Putamen (tissue), 1 donor: ENCODE data around the gene CLCN1.

Experiments used
- DNase-seq: peaks from one replicate; pipeline ENCODE4 v3.0.0-alpha.2; 2016; ENCODE audit warnings: low spot score

CLCN1 gene

DNA sequence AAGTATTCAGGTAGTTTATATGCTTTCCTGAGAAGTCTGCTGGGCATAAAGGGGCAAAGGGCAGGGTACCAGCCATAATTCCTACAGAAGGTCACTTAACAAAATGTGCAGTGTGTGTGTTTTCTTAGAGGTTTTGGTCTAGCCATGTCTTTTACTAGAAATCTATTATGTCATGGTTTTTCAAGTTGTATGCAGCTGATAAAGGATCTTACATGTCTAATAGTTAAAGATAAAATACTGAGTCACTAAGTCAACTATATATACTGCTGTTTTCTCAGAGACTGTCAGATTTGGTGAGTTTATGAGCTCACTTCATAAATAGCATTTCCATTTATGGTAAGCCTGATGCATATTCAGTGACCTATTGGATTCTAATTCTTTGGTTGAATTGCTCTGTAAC is 20.0 kb upstream of the CLCN1 start:
- DNase-seq = no peak

DNA sequence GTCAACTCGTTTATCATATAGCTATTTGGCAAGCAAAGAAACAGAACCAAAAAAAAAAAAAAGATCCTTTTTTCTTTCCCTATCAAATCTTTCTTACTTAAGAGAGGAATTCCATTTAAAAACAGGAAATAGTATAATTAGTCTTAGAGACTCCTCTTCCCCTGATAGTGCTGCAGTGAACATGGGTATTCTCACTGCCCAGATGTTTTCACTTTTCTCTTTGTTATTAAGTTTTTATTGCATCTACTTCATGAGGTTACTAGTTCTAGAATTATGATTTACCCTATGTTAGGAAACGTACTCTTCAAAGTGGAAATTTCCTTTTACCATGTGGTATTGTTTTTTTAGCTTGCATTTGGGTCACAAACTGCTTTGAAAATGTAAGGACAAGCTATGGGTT is 19.2 kb upstream of the CLCN1 start:
- no peak for DNase-seq

DNA sequence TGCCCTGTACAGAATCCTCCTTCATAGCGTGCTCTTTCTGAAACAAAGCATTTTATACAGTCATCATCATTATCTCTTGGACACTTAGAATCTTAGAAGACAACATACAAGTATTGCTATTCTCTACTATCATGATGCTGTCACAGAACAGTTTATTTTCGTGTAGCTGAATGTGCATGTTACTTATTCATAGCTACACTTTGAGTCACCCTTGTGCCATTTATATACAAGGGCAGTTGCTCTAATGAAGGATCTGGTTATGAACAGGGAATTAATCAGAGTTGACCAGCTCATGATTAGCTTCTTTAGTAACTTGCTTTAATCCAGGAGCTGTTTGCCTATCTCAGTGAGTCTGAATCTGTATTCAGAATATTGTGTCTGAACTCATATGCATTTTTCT is 16.6 kb upstream of the CLCN1 start:
- no peak for DNase-seq

DNA sequence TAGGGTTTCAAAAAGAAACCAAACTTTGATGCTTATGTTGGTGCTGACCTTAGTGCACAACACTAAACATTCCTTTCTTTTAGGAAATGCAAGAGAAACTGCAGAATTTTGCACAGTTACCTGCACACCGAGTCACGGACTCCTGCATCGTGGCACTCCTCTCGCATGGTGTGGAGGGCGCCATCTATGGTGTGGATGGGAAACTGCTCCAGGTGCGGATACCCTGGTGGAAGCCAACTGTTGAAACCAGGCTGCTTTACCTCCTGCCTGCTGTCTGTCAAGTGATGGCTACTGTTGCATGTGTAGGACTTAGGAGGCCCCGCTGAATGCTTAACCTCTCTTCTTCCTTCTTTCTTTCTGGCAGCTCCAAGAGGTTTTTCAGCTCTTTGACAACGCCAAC is 16.1 kb upstream of the CLCN1 start:
- no peak for DNase-seq

DNA sequence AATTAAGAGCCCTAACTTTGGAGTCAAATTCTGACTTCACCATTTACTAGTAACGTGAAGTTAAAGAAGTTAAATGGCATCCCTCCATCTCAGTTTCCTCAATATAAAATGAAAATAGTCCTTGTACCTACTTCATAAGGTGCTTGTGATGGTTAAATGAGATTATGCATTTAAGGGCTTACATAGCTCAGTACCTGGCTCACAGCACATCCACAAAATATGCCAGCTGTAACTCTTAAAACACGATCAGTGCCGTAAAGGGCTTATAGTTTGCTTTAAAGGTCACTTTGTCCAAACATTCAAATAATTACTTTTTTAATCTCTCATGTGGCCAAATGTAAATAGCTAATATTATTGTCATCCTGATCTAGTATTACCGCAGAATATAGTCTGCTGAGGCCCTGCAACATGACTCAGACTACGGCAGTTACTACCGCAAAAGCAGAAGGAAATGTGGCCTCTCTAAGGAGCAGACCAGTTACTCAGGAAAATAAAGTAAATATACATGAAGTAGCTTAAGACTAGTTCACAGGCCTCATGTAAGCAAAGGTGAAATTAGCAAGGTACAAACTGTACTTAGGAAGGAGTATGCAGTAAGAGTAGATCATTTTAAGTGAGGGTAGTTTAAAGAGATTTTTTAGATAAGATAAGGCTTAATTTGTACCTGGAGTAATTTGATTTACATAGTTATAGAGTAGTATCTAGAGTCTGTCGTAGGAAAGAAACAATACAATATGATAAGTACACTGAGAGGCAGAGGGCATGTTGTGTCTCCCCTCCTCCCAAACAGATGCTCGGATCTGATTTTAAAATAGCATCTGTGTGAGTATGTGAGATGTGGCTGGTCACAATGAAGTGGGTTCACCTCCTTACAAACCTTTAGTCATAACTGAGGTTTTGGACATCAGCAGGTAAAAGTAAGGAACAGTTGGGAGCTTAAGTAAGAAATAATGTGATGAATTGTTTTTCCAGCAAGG is 14.7 kb upstream of the CLCN1 start:
- no peak for DNase-seq

DNA sequence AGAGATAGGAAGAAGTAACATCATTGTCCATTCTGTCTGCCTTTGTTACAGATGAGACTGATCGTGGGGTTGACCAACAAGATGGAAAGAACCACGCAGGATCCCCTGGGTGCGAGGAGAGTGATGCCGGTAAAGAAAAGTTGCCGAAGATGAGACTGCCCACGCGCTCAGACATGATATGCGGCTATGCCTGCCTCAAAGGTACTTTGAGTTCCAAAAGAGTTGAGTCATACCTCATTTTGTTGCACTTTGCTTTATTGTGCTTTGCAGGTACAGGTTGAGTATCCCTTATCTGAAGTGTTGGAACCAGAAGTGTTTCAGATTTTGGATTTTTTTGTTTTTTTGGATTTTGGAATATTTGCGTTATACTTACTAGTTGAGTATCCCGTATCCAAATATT is 12.2 kb upstream of the CLCN1 start:
- no peak for DNase-seq

DNA sequence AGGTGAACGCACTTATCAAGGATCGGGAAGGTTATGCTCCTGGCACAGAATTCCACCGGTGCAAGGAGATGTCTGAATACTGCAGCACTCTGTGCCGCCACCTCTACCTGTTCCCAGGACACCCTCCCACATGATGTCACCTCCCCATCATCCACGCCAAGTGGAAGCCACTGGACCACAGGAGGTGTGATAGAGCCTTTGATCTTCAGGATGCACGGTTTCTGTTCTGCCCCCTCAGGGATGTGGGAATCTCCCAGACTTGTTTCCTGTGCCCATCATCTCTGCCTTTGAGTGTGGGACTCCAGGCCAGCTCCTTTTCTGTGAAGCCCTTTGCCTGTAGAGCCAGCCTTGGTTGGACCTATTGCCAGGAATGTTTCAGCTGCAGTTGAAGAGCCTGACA is 11.0 kb upstream of the CLCN1 start:
- no peak for DNase-seq

DNA sequence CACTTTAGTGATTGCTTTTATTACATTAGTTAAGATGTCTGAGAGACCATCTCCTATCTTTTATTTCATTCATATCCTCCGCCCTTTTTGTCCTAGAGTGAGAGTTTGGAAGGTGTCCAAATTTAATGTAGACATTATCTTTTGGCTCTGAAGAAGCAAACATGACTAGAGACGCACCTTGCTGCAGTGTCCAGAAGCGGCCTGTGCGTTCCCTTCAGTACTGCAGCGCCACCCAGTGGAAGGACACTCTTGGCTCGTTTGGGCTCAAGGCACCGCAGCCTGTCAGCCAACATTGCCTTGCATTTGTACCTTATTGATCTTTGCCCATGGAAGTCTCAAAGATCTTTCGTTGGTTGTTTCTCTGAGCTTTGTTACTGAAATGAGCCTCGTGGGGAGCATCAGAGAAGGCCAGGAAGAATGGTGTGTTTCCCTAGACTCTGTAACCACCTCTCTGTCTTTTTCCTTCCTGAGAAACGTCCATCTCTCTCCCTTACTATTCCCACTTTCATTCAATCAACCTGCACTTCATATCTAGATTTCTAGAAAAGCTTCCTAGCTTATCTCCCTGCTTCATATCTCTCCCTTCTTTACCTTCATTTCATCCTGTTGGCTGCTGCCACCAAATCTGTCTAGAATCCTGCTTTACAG is 10.4 kb upstream of the CLCN1 start:
- no peak for DNase-seq

DNA sequence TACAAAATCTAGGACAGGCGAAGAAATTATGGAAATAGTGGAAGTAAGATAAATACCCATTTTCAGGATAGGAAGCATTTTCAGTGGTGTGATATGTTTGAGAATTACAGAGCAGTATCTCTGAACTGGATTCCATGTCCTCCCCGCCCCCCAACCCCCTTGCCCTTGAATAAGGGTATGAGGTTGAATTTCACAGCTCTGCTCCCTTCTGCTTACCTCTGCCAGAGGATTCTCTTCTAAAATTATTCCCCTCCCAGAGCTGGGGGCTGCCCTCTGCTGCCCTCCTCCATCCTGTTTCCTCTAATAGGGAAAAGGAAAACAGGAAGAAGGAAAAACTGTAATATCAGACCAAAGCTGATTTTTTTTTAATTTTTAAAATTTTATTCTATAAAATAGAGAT is 7.3 kb upstream of the CLCN1 start:
- no peak for DNase-seq

DNA sequence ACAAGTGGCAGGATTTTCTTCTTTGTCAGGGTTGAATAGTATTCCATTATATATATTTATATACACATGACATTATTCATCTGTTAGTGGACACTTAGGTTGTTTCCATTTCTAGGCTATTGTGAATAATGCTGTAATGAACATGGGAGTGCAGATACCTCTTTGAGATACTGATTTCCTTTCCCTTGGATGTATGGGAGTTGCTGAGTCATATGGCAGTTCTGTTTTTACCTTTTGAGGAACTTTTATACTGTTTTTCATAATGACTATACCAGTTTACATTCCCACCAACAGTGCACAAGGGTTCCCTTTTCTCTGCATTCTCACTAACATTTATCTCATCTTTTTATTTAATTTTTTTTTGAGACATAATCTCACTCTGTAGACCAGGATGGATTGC is 1.8 kb upstream of the CLCN1 start:
- no peak for DNase-seq

DNA sequence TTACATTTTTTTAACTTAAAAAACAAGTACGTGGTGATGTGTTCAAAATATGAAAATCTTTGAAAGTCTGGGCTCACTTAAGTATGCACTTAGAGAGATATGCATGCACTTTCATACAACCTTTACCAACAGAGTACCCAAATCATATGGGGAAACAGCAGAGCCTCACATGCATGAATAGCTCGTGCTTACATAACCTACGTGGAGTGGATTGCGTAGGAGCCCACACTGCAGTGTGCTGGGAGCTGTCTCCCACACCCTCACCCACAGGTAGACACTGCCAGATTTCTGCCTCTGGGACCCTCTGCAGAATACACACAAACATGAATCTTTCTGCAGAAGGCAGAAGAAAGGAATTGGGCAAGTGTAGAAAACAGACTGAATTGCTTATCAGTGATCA is 581 bp downstream of the CLCN1 start:
- peak; percentile 66 for DNase-seq

DNA sequence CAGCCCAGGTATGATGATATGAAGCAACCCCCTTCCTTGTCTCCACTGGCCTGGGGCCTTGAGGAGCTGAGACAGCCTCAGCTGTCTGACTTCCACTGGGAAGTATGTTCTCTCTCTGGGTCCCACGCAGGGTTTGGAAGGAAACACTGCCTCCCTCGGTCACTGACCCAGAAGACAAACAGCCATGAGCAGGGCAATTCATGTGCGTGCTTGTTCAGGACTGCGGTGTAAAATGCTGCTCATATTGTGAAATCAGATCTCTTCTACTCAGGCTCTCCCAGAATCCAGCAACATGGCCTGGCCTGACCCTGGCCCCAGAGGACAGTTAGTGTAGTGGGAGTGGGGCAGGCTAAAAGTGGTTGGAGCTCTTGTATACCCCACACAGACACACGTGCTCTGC is 2.8 kb downstream of the CLCN1 start:
- DNase-seq = no peak

DNA sequence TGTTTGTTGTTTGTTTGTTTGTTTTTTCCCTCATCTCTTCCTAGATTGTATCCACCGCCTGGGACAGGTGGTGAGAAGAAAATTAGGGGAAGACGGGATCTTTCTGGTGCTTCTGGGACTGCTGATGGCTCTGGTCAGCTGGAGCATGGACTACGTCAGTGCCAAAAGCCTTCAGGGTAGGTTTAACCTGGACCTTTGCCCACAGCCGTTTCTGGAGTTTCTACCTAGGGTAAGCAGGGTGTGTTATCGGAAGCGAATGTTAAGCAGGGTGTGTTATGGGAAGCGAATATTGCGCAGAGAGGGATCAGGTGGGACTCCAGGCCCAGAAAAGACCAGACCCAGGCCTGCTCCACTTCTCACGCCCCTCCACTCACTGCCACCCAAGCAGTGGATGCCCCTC is 4.7 kb downstream of the CLCN1 start:
- no peak for DNase-seq

DNA sequence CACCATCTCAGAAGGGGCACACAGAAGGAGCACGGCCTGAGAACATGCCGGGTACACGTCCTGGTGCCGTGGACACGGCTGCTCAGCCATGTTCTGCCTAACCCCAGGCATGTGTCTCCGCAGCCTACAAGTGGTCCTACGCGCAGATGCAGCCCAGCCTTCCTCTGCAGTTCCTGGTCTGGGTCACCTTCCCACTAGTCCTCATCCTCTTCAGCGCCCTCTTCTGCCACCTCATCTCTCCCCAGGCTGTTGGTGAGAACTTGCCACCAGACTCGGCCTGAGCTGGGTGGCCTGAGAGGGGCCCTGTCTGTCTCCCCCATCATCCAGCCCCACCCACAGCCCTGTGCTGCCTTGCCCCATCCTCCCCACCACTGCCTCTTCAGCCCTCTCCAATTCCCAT is 5.3 kb downstream of the CLCN1 start:
- no peak for DNase-seq

DNA sequence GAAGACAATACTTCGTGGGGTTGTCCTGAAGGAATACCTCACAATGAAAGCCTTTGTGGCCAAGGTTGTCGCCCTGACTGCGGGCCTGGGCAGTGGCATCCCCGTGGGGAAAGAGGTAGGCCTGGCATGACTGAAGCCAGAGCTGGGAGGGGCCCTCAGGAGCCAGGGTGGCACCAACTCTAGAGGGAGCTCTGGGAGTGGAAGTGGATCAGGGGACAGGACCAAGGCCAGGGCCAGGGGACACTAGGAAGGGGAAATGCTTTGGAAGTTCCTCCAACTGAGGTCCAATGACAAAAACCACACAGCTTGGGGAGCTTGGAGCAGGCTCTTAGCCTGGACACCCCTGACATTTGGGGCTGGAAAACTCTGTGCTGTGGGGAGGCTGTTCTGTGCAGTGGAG is 5.8 kb downstream of the CLCN1 start:
- DNase-seq = no peak

DNA sequence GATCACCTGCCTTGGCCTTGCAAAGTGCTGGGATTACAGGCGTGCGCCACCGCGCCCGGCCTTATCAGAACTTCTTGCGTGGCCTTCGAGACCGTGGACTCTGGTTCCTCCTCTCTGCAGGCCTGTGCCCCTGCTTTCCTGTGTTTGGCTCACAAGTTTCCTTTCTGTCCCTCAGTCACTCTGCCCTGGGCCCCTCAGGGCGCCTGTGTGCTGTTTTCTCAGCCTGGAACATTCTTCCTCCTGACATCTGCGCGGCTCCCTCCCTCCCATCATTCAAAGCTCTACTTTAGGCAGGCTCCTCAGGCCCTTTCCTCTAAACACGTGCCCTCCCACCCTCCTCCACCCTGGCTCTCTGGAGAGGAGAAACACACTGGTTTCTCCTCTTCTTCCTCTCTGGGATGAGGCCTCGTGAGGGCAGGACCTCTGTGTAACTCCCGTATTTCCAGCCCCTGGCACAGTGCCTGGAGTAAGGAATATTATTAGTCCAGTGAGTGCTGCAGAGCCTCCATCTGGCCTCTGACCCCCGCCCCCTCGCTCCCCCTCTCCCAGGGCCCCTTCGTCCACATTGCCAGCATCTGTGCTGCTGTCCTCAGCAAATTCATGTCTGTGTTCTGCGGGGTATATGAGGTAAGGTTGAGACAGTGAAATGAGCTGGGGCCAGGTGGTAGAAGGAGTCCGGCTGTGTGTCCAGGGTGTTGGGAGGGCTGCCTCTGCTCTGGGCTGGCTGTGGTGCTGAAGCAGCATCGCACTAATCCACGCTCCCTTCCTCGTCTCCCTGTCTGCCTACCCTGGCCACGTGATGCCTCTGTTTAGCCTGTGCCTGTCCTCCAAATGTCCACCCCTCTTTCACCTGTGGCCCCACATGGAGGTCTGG is 7.1 kb downstream of the CLCN1 start:
- no peak for DNase-seq

DNA sequence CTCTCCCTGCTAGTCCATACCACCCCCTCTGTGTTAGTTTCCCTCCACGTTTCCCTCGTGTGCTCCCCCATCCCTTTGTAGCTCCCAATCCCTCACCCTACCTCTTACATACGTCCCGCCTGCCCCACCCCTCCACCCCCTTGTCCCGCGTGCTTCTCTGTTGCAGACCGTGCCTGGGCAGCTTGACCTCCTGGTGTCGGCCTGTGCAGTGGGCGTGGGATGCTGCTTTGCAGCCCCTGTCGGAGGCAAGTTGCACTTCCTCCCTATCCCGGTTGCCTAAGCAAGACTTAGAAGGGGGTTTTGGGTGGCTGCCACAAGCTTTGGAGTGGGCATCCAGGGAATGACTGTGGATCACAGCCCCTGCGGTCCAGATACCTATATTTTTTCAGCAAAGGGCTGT is 7.7 kb downstream of the CLCN1 start:
- DNase-seq = no peak

DNA sequence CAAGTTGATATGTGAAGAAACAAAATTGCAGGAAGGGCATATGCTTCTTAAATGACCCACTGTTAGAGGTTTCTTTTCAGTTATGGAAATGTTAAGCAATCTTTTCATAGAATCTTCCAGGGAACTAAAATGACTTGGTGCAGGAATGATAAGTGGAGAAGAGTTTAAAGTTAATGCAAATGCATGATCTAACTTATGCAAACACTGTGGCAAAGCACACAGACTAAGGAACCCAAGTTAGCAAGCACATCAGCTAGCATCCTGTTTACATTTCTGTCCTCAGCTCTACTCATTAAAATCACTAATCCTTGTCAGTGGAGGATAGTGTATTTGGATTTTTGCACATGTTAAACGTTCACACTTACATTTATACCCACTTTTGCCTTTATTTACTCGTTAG is 9.3 kb downstream of the CLCN1 start:
- DNase-seq = no peak

DNA sequence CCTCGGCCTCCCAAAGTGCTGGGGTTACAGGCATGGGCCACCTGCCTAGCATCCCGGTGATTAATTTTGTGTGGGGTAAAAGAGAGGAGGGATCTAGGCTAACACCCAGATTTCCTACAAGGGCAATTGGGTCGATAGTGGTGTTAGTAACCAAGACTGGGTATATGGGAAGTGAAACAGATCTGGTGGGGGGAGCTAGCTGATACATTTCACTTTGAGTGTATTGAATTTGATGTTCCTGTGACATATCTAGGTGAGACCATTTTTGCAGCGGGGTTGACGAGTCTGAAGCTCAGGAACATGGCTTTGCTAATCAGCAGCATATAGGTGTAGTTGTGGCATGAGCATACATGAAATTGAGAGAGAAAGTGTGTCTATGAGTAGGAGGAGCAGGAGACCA is 12.0 kb downstream of the CLCN1 start:
- DNase-seq = no peak

DNA sequence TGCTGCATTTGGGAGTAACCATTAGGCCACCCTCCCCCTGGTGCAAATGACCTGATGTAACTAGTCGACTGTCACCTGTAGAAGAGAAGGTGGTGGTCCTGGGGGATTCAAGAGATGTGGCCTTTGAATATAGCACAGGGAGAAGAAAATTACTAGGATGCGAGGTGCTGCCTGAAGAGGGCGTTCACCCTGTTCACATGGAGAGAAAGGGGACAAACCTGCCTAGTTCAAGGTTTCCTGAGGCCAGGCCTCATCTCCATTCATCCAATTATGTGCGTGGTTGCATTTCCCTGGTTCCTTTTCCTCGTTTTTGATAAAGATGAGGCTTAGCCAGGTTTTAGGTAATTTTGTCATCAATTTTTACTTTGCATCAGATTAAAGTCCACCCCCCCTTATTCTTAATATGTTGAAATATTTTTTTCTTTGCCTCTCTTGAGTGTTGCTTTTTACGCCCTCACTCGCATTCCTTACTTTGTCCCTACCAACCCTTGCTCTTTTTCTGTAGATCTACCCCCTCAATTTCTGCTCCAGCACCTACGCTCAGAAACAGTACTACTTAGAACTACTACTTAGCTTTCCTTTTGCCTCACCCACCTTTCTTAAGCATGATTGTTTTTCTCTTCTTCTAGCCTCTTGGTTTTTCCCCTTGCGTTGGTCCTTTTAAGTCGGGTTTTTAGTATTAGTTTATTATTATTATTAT is 13.7 kb downstream of the CLCN1 start:
- DNase-seq = peak; percentile 79

DNA sequence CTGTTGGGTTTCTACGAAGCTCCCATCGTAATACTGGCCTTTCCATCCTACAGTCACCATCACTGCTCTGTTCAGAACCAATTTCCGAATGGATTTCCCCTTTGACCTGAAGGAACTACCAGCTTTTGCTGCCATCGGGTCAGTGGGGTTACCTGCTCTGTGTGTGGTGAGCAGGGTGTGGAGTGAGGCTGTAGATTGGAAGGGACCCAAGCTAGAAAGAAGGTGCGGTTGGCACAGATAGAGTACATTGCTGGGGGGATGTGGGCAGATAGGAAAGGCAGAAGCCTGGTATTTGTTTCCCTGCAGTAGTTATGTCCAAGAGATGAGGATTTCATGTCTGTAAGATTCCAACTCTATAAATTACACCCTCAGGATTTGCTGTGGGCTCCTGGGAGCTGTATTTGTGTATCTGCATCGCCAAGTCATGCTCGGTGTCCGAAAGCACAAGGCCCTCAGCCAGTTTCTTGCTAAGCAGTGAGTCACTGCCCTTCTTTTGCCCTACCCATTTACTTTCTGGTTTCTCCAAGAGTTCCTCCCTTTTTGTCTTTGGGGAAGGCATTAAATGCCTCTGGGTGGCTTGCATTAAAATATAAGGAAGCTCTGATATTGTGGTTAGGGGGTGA is 15.4 kb downstream of the CLCN1 start:
- no peak for DNase-seq

DNA sequence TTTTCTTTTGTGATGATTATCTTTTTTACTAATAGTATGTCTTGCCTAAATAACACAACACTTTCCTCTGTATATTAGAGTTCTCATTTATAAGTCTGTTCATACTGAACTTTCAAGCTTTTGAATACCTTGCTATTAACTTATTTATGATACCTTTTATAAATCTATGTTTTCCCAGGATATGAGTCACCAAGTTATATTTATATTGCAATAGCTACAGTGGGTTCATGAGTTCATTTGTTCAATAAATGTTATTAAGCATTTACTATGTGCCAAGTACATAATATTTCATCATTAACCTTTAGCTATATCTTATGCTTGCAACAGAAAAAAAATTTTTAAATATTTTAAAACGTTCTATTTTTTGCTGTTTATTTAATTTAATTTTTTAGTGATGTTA is 18.3 kb downstream of the CLCN1 start:
- no peak for DNase-seq
